Measurements from ENCODE around the gene TSFM. TPM values are rescaled to one million over a fixed set of nuclear protein-coding genes. Genes with fewer than 3 reads are reported as not detected.

TSFM gene
- polyA plus RNA-seq, 1 donor: 31.9 TPM

DNA sequence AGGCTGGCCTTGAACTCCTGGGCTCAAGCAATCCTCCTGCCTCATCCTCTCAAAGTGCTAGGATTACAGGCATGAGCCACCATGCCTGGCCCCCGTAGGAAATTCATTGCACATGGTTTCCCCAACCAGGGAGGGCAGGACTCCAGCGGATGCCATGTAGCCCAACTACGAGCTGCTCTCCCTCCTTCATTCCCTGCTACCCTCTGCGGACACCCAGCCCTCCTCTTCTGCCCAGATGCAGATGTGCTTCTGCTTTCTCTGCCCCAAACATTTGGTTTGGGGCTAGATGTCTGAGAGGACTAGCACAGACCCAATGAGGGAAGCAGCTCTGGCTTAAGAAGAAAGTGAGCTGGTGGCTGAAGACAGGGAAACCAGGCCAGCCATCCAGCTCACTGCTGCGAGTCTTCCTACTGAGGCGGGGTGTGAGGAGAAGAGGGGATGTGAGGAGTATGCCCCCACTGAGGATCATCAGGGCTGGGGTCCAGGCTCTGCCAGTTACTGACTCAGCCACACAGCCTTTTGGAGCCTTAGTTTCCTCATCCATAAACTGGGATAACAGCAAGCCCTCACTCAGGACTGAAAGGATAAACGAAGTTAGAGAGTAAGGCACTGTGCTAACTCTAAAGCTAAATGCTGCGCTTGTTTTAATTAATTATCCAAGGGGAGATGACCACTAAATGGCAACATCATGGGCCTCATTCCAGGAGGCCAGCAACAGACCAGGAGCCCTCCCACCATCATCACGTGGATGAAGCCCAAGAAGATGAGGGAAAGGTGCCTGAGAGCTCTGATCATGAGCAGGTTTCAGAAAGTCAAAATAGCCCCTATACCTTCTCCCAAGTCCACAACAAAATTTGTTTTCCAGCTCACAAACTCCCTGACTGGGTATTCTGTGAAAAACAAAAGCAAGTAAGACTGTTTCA lies 53.0 kb downstream of the TSFM start:
- DNase-seq: no peak

DNA sequence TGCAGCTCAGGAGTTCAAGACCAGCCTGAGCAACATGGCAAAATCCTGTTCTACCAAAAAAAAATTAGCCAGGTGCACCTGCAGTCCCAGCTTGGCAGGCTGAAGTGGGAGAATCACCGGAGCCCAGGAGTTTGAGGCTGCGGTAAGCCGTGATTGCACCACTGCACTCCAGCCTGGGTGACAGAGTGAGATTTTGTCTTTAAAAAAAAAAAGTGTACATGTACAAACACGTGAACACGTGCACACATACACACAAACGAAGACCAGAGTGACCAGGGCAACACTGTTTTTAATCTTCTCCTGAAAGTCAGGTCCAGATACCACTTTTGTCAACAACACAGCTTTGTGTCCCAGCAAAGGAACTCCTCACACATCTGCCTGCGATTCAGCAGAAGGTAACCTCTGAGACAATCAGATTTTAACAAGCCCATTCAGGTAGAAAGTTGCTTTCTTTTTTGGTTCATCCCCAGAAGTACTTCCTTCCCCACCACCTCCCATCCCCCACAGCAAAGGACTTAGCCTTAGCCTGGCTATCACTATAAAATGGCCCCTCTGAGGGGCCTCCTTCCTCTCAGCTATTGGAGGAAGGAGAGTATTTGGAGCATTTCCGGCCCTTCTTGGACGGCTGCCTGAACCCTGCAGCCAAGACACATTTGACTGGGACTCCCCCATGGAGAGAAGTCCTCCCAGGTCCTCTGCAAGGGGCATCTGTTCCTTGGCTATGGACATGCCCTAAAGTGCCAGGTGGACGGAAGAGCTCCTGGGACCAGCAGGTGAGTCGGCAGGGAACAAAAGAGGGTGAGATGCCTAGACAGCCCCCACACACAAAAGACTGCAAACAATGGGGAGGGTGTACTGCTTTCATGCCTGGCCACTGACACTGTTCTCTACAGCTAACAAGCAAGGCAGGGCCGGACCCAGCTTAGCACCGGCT lies 54.1 kb downstream of the TSFM start:
- DNase-seq: peak; percentile 91

DNA sequence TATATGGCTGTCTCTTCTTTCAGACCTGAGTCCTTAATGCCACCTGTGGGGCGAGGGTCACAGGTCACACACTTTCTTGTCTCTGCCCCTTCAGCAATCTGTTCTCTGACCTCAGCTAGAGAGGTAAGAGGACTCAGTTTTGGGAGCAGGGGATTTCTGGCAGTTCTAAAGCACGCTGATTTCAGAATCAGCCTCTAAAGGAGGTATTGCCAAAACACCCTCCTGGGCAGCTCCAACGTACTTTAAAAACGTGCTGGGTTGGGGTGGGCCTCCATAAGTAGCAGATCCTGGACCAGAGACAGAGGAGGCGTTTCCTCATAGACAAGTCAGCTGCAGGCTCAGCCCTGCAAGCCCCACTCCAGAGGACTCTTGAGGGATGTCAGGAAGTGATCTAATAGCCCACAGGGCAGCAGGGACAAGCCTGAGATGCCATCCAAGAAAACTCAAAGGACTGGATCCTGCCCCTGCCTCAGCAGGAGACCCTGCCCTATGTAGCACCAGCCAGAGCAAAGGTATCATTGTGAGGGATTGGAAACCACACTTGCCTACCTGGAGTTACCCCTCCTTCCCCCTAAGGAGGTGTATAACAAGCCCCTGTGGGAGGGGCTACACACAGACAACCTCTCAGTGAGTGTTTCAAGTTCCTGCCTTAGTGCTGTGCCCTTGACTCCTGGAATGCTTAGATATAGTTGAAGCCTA lies 55.4 kb downstream of the TSFM start:
- peak; percentile 72 for DNase-seq

DNA sequence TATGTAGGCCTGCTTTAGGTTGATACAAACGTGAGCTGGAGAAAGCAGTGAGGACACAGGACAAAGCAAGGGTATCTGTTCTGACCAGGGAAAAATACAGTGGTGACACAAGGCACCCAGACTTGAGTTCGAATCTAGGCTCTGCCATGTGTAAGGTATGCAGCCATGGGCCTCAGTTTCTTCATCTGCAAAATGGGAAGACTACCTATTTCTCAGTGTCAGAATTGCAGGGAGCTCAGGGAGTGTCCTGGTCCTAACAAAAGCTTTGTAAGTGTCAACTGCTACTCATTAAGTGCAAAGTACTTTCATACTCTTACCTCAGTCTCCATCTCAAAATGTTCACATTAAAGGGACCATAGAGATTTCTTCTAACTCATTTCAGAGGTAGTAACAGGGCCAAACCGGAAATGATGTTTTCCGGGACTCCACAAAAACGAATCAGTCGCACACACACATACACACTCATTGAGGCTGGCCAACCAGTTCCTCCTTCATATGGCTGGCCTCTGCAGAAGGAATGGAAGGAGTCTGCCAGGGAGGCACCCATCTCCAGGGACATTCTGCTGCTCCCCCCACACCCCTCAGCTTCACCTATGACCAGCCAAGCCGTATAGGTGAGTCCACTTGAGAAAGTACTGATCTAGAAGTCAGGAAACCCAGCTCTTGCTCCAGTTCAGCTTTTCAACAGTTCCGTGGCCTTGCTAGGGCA lies 56.2 kb downstream of the TSFM start:
- DNase-seq: no peak

DNA sequence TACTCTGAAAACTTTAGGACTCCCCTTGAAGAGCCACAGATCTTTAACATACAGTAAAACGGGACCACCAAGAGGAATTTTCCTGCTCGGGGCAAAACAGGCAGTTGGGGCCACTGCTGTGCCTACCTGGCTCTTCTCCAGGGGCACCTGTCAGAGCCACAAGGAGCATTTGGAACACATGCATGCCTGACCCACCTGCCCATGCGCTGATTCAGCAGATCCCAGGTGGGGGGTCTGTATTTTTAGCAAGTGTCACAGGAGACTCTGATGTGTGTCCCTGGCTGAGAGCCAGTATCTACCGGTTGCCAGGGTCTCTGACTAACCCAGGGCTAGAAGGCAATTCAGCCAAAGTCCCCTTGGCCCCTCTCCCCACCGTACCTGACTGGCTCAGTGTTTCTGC lies 57.4 kb downstream of the TSFM start:
- no peak for DNase-seq

DNA sequence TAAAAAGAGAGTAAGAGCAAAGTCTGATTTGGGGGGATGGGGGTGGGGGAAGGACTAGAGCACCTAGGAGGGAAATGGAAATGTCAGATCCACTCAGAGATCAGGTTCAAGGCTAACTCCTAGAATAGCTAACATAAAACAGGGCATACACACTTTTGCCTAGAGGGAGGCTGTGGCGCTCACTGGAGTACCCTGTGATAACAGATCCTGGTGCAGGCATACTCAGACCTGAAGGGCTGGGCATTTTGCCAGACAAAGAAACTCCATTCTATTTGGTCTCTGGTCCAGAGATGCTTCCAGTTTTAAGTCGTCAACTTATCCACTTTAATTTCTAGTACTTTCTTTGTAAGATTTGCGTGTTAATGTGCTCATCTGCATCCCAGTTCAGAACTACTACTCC lies 58.1 kb downstream of the TSFM start:
- DNase-seq: no peak

DNA sequence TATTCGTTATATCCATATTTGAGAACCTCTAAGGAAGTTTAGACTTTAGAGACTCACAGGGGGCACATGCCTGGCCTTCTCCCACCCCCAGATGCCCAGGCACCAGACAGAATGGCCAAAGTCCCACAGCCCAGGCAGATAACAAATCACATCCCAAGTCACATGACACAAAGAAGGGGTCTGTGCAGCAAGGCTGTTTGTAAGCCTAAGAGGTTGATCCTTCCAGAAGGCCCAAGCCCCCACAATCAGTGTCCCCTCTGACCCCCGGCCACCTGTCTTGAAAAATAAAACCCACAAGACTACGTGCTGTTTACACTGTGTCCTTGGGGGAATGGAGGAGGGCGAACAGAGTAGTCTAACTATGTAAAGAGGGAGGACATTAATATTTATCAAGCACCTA lies 58.9 kb downstream of the TSFM start:
- DNase-seq: no peak

DNA sequence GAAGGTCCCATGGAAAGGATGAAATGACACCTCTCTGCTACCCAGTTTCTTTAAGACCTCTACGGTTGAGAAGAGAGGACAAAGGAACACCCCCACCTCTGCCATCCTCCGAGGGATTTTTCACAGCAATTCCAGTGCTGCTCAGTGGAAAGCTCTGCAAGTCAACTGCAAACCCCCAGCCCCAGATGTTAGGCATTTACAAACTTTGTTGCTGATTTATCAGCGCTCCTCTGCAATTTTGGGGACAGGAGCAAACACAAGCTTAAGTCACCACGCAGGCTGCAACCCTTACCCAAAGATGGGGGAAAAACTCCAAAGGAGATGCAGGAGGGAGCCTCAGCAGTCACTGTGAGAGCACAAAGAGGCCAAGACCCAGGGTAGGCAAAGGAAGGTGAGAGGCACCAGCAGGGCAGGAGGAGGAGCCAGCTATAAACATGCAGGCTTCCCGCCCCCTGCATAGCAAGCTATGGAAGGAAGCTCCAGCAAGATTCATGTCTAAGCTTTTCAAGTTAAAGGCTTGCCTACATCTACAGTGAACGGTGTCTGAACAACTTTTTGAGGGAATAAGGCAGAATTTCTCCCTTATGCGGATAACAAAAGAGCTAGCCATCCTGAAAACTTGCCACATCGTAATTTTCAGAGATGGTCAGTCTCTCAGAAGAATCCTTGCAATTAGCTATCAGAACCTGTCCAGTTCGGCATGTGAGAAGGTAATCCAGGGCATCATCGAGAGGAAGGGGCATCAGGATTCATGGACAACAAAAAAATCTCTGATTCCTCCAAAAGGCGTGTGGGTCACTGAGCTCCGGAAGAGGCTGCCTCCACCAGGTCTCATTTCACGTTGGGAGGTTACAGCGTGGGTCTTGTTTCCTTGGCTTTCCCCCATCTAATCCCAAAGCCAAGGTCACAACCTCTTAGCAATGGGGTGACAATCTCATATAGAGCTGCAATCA lies 60.0 kb downstream of the TSFM start:
- DNase-seq: no peak

DNA sequence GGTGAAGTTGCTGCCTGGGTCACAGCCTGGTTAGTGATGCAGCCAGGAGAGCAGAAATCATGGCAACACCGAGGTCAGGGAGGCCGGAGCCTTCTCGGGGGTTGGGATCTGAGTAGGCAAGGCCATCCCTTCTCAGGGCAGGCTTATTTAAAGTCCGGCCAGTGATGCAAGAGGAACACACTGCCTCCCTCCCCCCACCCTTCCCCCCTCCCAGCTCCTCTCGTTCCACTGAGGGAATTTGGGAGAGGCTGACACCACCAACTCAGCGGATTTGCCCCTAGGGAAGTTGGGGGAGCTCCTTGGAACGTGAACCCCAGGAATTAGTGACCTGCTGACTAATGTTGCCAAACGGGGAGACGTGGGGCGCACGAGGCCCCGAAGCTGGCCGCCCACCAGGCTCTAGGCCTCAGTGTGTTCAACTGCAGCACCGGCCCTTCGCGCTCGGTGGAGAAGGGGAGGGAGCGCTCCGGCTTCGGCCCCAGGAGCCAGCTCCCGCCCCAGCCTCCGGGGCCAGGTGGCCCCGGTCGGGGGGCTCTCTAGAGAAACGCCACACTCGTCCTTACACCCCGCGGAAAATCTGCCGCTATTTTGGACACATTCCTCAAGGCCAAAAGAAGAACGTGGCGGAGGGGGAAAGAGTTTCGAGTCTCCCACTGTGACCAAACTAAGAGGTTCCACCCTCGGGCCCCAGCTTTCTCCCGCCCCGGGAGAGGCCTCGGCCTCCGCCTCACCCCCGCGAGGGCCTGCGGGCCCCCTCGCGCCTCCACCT lies 62.3 kb downstream of the TSFM start:
- no peak for DNase-seq

DNA sequence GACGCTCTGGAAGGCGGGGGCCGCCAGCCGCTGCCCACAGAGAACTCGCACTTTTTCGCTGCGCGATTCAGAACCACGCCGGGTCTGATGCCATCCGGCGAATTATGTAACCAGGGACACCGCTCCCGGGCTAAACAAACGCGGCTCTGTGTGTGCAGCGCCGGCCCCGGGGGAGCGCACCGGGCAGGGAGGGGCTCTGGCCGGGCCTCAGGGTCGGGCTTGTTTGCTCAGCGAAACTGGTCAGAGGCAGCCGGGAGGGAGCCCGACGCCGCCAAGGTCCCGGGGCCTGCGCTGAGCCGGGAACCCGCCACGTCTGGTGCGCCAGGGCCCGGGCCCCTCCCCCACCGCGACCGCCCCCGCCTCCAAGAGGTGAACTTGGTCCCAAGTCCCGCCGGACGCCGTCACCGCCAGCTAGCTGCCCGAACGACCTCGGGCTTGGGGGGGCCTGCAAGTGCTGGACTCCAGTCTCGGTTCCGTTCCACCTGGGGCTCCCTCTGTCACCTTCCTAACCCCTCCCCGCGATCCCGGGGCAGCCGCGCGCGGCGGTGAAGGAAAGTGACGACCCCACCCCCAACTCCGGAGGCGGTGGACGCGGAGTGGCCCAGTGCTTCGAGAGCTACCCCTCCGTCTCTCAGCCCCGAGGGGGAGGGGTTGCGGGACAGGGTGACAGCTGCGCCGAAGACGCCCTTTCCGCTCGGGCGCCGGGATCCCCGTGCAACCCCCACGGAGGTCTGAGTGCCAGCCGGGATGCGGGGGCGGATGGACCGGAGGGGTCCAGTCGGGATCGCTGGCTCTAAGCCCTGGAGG lies 63.1 kb downstream of the TSFM start:
- DNase-seq: no peak

DNA sequence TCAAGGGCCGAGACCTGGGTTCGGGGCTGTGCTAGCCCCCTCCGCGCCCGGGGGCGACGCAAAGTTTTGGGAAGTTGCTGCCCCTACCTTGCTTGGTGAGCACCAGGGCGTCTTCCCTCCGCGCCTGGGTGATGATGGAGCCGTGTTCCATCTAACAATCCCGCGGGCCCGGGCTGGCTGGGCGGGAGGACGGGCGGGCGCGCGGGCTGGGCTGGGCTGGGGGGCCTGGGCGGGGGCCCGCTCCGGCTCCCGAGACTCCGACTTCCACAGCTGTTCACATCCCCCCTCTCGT lies 63.6 kb downstream of the TSFM start:
- no peak for DNase-seq

DNA sequence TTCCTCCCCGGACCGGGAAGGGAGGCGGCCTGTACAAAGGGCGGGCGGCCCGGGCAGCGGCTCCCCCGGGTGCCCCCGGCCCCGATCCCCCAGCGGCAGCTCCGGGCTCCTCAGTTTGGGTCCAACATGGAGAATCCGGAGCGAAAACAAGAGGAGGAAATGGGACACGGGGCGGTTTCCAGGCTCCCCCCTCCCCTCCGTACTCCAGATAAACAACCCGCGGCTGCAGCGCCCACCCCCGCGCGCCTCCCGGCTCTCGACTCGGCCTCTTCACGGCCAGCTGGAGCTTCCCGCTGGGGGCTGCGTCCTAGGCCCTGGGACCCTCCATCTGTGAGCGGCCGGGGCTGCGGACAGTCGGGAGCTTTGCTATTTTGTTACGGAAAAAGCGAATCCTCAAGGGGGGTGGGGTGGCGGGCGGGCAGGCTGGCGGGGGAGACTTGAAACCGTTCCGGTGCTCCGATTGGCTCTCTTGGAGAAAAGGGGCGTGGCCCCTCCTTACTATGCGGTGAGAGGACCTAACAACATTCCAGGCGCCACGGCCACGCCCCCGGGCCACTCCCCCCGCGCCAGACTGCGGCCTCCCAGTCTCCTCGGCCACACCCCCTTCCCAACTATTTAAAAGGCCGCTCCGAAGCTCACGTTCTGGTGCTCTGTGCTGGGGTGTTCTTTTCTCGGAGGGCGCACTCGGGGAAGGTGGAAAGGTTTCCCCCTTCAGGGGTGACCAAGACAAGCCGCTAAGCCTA lies 64.2 kb downstream of the TSFM start, which contains the start of gene CTDSP2:
Gene CTDSP2 (minus strand): TSS at position 153 of the 743 bp plus-strand sequence. CDS start 294 bp downstream, outside the sequence.
- DNase-seq: peak; percentile 99

Other genes starting within 250 kb of the TSFM start
- gene DCTN2, start 235.6 kb upstream of the TSFM start, polyA plus RNA-seq (ENCODE audit: insufficient read length): 157 TPM
- not detected for gene KIF5A, start 232.7 kb upstream of the TSFM start, polyA plus RNA-seq (ENCODE audit: insufficient read length)
- gene PIP4K2C, start 191.6 kb upstream of the TSFM start, polyA plus RNA-seq (ENCODE audit: insufficient read length): 12.1 TPM
- 21.8 TPM for gene DTX3, start 178.0 kb upstream of the TSFM start, polyA plus RNA-seq (ENCODE audit: insufficient read length)
- gene ARHGEF25, start 171.4 kb upstream of the TSFM start, polyA plus RNA-seq (ENCODE audit: insufficient read length): 31.7 TPM
- gene B4GALNT1, start 149.6 kb upstream of the TSFM start, polyA plus RNA-seq (ENCODE audit: insufficient read length): 1.9 TPM
- gene OS9, start 88.7 kb upstream of the TSFM start, polyA plus RNA-seq (ENCODE audit: insufficient read length): 118 TPM
- gene AGAP2, start 44.0 kb upstream of the TSFM start, polyA plus RNA-seq (ENCODE audit: insufficient read length): 8.6 TPM
- gene TSPAN31, start 37.7 kb upstream of the TSFM start, polyA plus RNA-seq (ENCODE audit: insufficient read length): 45.5 TPM
- gene CDK4, start 30.5 kb upstream of the TSFM start, polyA plus RNA-seq (ENCODE audit: insufficient read length): 133 TPM
- 9.6 TPM for gene MARCHF9, start 27.7 kb upstream of the TSFM start, polyA plus RNA-seq (ENCODE audit: insufficient read length)
- gene CYP27B1, start 15.7 kb upstream of the TSFM start, polyA plus RNA-seq (ENCODE audit: insufficient read length): 1.0 TPM
- gene METTL1, start 10.7 kb upstream of the TSFM start, polyA plus RNA-seq (ENCODE audit: insufficient read length): 22.1 TPM
- gene EEF1AKMT3, start 10.2 kb upstream of the TSFM start, polyA plus RNA-seq (ENCODE audit: insufficient read length): 6.0 TPM
- 18.5 TPM for gene AVIL, start 35.9 kb downstream of the TSFM start, polyA plus RNA-seq (ENCODE audit: insufficient read length)
- 200 TPM for gene CTDSP2, start 63.9 kb downstream of the TSFM start, polyA plus RNA-seq (ENCODE audit: insufficient read length)
- 10.4 TPM for gene ATP23, start 158.8 kb downstream of the TSFM start, polyA plus RNA-seq (ENCODE audit: insufficient read length)